HG03139 (cell line): ENCODE results near the gene FCRL6.

Experiments used
- ATAC-seq: cut with Tn5 transposase; IDR thresholded peaks from one replicate; pipeline ENCODE4 v1.9.1; 2021; ENCODE audit not compliant: unreplicated experiment

The FCRL6 gene

GRCh38 chr1:159799446-159799985, 2.6 kb upstream of the FCRL6 start:
- no peak for ATAC-seq

DNA sequence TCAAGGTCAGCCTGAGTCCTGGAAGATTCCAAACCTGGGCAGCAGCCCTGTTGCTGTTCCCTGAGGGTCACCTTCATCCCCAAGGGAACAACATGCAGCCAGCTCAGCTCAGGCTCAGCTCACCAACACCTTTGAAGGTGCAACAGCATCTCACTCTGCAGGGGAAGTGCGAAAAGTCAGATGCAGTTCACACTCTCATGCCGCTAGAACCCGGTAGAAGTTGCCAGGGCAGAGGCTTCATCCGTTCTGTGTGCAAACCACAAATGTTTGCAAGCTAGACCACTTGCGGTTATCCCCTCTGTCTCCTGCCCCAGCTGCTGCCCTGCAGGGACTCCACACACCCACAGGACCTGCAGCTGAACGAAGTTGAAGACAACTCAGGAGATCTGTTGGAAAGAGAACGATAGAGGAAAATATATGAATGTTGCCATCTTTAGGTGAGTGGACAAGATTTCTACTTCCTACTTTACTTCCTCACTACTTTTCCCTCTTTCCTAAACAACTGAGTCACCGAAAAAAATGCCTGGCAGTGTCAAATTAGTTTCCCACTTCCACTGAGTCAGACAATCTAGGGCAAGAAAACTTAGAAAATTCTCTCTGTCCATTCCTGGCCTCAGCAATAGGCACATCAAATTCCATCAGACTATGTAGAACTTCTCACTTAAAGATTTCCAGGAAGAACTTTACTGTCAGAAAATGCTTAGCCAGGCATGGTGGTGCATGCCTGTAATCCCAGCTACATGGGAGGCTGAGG, 1.8 kb upstream of the FCRL6 start:
- no peak for ATAC-seq

- ATAC-seq: no peak
Measured at GRCh38 chr1:159803956-159804689, 2.0 kb downstream of the FCRL6 start.

DNA sequence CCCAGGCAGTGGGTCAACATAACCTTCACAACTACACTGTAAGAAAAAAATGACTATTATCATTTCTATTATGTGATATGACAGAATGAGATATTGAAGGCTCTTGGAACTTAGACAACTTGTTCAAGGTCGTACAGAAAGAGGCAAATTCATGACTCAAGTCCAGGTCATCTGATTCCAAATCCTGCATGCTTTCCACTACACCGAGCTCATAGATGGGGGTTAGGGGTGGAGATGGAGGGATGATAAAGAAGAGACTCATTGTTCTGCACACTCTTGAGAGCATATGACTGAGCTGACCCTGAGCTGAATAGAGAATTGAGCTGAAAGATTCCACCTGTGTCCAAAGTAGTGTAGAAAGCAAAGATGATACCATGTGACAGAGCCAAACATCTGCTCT, 2.8 kb downstream of the FCRL6 start:
- no peak for ATAC-seq

DNA sequence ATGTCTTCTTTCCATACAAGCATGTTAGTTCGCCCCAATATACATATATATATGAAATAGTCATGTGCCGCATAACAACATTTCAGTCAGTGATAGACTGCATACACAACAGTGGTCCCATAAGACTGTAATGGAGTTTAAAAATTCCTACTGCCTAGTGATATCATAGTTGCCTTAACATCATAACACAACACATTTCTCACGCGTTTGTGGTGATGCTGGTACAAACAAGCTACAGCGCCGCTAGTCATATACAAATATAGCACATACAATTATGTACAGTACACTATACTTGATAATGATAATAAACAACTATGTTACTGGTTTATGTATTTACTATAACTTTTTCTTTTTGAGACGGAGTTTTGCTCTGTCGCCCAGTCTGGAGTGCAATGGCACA, 13.8 kb downstream of the FCRL6 start:
- no peak for ATAC-seq

DNA sequence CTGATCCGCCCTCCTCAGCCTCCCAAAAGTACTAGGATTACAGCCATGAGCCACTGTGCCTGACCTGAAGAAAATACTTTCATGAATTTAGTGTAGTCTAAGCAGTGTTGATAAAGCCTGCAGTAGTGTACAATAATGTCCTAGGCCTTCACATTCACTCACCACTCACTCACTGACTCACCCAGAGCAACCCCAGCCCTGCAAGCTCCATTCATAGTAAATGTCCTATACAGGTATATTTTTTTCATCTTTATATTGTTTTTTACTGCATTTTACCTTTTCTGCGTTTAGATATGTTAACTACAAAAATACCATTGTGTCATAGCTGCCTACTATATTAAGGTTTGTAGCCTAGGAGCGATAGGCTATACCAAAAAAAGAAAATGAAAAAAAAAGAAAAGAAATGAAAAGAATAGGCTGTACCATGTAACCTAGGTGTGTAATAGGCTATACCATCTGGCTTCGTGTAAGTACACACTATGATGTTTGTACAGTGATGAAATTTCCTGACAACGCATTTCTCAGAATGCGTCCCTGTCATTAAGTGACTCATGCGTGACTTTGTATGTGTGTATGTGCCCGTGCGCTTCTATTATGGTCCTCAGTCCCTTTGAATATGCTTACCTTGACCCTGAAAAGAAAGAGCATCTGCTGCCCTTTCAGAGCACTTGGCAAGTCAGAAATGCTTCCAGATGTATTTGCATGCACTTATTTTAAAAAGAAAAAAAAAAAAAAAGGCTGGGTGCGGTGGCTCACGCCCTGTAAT, 15.3 kb downstream of the FCRL6 start:
- ATAC-seq: no peak

DNA sequence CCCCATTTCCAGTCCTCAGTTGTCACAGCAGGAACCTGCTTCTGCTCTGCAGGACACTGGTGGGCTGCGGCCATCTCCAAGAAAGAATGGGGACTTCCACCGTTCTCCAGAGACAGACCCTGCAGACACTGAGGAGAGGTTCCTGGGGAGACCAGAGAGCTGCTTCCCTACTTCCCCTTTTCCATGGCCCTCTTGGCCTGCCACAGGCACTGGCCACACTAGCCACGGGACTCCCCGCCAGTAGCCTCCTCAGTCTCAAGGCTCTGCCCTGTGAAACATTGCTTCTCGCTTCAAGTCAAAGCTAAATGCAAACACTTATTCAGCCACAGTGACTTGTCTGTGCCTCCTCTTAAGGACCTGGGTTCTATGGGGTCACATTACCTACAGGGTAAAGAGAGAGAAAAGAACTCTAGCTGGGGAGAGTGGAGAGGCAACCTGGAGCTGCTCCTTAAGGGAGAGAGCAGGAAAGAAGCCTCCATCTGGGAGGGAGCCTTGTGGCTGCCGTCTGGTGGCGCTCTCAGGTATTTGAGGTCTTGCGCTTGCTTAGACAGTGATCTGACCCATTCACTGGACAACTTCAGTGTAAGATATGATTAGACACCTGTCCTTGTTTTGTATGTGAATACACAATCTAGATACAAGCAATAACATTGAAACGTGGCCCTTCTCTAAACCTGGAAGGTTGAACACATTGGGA, 19.2 kb downstream of the FCRL6 start:
- no peak for ATAC-seq

- ATAC-seq: no peak
Measured at GRCh38 chr1:159823406-159823805, 21.2 kb downstream of the FCRL6 start.

DNA sequence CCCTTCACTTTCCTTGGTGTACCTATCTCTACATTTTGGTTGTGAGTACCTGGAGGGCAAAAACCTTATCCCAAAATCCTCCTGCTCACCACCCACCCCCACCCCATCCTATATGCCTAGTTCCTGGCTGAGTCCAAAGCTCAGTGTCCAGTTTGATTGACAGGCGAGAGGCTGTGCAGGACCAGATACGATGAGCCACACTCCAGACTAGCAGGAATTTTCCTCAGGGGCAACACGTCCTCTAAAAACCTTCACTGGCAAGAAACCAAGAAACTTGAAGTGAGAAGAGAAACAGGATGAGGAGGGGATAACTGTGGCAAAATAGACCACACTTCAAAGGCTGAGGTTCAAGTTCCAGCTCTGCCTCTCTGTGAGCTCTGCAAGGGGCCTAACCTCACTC, 23.4 kb downstream of the FCRL6 start:
- no peak for ATAC-seq

- no peak for ATAC-seq
Measured at GRCh38 chr1:159826441-159827101, 24.4 kb downstream of the FCRL6 start, which contains the start of gene SLAMF8. Gene SLAMF8 (plus strand): TSS chr1:159826873. CDS start chr1:159826899, 26 bp downstream.

DNA sequence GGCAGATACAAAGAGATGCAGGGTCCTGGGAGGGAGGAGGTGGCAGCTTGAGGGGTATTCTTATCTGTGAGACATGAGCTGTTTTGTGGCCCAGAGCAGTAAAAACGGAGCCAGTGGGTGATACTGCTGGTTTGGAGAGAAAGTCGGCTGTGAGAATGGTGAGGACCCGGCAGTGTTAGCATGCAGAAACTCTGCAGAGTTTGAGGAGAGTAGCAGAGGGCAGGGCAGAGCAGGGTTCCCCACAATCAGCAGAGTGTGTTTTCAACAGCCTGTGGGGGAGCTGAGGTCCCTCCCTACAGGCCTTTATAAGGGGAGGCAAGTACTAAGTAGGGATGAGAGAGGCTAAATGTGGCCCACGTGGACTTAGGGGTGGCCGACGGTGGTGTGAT, 24.9 kb downstream of the FCRL6 start:
- no peak for ATAC-seq

DNA sequence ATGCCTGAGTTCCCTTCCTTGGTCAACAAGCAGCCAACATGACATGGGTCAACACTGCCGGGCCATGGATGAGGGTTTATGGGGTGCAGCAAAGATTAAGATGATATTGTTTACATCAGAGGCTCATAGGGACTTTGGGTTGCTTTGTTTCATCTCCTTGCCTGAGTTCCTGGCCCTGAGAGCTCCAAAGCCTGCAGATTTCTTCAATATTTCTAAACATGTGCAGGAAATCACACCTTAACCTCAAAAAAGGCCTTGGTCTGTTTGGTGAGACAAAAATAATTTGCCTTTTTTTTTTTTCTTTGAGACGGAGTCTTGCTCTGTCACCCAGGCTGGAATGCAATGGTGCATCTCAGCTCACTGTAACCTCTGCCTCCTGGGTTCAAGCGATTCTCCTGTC, 25.4 kb downstream of the FCRL6 start:
- ATAC-seq: no peak

DNA sequence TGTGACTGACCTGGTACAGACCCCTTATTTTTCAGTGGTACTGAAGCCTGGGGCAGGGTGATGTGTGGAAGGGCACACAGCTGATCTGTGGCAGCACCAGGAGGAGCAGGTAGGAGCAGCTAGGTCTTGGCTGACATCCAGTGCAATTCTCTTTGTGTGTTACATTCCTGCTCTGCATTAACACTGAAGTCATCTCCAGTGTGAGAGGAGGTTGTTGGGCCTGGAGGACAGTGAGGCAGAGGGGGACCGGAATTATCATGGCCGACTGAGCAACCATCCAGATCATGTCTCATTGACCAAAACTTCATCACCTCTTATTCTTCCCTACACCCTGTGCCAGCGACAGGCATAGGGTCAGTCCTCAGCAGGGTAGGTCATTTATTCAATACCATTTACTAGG, 26.0 kb downstream of the FCRL6 start:
- no peak for ATAC-seq

DNA sequence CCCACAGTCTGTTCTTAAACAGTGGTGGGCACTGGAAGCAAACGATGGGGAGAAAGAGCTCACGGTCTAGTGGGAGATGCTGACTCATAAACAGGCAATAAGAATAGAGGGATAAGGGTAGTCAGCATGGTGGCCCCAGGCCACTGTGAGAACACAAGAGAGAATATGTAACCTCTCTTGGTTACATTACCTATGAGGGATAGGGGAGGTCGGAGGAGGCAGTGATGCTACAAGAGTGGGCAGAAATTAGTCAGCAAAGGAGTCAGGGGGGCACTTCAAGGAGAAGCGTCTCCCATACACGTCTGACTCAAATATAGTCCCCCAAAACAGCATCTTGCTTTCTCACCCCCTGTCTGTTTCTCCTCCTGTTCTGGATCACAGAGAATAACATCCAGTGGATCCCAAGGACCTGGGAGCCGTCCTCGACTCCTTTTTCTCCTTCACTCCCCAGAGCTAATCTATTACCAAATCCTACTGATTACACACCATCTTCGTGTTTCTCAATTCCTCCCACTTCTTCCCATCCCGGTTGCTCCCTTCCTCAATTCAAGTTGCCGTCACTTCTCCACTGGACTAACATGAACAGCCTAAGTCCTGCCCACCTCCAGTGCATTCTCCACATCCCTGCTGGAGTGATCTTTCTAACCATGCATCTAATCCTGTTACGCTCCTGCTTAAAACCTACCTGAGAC, 26.6 kb downstream of the FCRL6 start:
- ATAC-seq: no peak

GRCh38 chr1:159829273-159829634, 27.1 kb downstream of the FCRL6 start:
- ATAC-seq: peak; percentile 69

GRCh38 chr1:159829822-159830465, 27.8 kb downstream of the FCRL6 start:
- ATAC-seq: no peak

GRCh38 chr1:159830722-159831121, 28.6 kb downstream of the FCRL6 start:
- no peak for ATAC-seq

DNA sequence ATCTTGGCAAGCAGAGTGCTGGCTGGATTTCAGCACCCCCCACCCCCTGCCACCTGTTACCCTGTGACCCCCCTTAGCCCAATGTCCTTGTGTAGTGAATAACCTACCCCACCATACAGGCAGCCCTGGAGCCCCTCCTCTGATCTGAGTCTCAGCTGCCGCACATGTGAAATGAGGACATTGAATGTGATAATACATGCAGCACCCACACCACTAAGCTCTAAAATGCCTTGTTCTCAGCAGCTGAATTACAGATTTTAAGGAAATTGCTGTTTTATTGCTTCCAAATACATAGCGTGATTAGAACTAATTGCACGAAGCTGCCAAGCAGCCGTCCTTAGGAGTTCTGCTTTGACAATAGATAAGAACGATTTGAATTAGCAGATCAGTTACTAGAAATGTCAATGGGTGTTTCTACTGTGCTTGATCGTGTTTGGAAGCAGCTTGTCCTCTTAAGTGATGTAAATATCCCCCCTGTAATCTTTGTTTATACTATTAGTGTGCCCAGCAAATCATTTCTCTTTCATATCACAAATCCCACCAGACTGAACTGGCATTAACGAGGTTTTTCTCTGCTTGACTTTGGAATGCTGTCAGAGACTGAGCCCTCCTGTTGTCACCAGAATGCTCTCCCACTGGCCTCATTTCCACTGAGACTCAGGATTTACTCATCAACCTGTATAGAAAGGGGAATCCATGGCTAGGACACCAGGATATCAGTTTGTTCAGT, 29.4 kb downstream of the FCRL6 start:
- no peak for ATAC-seq

DNA sequence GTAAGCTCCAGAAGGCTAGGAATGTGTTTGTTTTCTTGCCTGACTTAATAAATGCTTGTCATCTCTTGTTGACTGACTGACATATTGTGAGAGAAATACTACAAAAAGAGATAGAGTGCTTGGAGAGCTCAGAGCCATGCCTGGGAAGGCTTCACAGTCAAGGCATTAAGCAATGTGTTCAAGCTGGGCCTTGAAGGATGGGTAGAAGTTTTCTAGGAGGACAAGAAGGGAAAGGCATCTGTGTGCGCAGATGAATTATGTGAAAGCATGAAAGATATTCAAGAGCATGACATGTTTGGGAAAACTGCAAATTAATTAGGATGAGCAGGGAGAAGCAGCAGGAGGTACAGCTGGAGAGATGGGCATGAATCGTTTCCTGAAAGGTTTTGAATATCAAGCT, 30.1 kb downstream of the FCRL6 start:
- no peak for ATAC-seq
